Fibroblast of lung (primary cell): ENCODE data around the gene ANK2. TPM values are rescaled to one million over a fixed set of nuclear protein-coding genes. Genes with fewer than 3 reads are reported as not detected.

Experiments
- DNase-seq, 2 donors: peaks; one replicate each; pipeline versions ENCODE4 v3.0.0 to v3.0.0-alpha.2; 2010; ENCODE audit warnings: low read depth in 2 of 2
- H2AFZ ChIP-seq: 2 replicates; pipeline ENCODE4 v1.5.1; 2012; ENCODE audit warnings: low read length, control low read depth, inconsistent platforms
- H3K27ac ChIP-seq: 2 replicates; pipeline ENCODE4 v1.5.1; 2011; ENCODE audit warnings: low read length, control low read depth; ENCODE audit not compliant: insufficient read depth
- H3K27me3 ChIP-seq: 2 replicates; pipeline ENCODE4 v1.5.1; 2011; ENCODE audit warnings: mild to moderate bottlenecking, low read length; ENCODE audit not compliant: control insufficient read depth, insufficient read depth
- H3K36me3 ChIP-seq: 2 replicates; pipeline ENCODE4 v1.5.1; 2011; ENCODE audit warnings: low read length; ENCODE audit not compliant: control insufficient read depth, insufficient read depth
- H3K4me1 ChIP-seq: 2 replicates; pipeline ENCODE4 v1.5.1; 2011; ENCODE audit warnings: low read length; ENCODE audit not compliant: control insufficient read depth, insufficient read depth; ENCODE audit errors: extremely low read depth
- H3K4me2 ChIP-seq: 2 replicates; pipeline ENCODE4 v1.5.1; 2011; ENCODE audit warnings: low read length, control low read depth; ENCODE audit not compliant: insufficient read depth; ENCODE audit errors: extremely low read depth
- H3K4me3 ChIP-seq, 4 experiments: fragments of 200-600 bp in 1 of 4; sonication (generic) in 1 of 4; replicated peaks in 1 of 4; 2 replicates each; pipeline ENCODE4 v1.5.1; 2011 to 2016; ENCODE audit warnings: low read length in 4 of 4, low read depth in 3 of 4, mild to moderate bottlenecking in 3 of 4, control low read depth in 2 of 4, inconsistent platforms in 1 of 4, mixed read lengths in 1 of 4; ENCODE audit not compliant: insufficient read depth in 1 of 4; ENCODE audit errors: control extremely low read depth in 1 of 4
- H3K79me2 ChIP-seq: 2 replicates; pipeline ENCODE4 v1.5.1; 2012; ENCODE audit warnings: mild to moderate bottlenecking, low read length, inconsistent platforms; ENCODE audit not compliant: control insufficient read depth, insufficient read depth
- H3K9ac ChIP-seq: 2 replicates; pipeline ENCODE4 v1.5.1; 2011; ENCODE audit warnings: mild to moderate bottlenecking, low read length, control low read depth; ENCODE audit not compliant: insufficient read depth
- H3K9me3 ChIP-seq: 2 replicates; pipeline ENCODE4 v1.5.1; 2012; ENCODE audit warnings: low read depth, low read length; ENCODE audit not compliant: control insufficient read depth, insufficient read depth
- H4K20me1 ChIP-seq: 2 replicates; pipeline ENCODE4 v1.5.1; 2011; ENCODE audit warnings: low read length; ENCODE audit not compliant: control insufficient read depth, insufficient read depth; ENCODE audit errors: extremely low read depth
- EZH2 ChIP-seq: IDR thresholded peaks from 2 replicates; pipeline ENCODE4 v1.5.1; 2012; ENCODE audit warnings: low read length, control low read depth, mild to moderate bottlenecking; ENCODE audit errors: missing control alignments
- polyA plus RNA-seq, 2 donors: library from polyadenylated mRNA; depleted of rRNA in 1 of 2; stranded (reverse) in 1 of 2; unstranded in 1 of 2; fragments of >200 nt; gene quantifications; 2 replicates each; pipeline ENCODE4 v1.2.1, GENCODE V29; 2011 to 2012; ENCODE audit warnings: missing spikeins in 1 of 2
- total RNA-seq: library from RNA; depleted of rRNA; stranded (reverse); fragments of >200 nt; gene quantifications from 2 replicates; pipeline ENCODE4 v1.2.1, GENCODE V29; 2014
- TF ChIP-seq, protein P1 (sequence below), 2 donors: IDR thresholded peaks in 1 of 2; conservative IDR thresholded peaks in 1 of 2; 1 replicate in 1 of 2; 2 replicates in 1 of 2; pipeline ENCODE4 v1.5.1; 2011 to 2012; ENCODE audit warnings: low read length in 2 of 2, control low read depth in 1 of 2, inconsistent platforms in 1 of 2, low read depth in 1 of 2, mild to moderate bottlenecking in 1 of 2

ANK2 gene
- total and polyA plus RNA-seq, 2 donors (not counting 1 experiment from before 2014, with no cell fraction given) = 10.9 to 95.1 TPM

DNA sequence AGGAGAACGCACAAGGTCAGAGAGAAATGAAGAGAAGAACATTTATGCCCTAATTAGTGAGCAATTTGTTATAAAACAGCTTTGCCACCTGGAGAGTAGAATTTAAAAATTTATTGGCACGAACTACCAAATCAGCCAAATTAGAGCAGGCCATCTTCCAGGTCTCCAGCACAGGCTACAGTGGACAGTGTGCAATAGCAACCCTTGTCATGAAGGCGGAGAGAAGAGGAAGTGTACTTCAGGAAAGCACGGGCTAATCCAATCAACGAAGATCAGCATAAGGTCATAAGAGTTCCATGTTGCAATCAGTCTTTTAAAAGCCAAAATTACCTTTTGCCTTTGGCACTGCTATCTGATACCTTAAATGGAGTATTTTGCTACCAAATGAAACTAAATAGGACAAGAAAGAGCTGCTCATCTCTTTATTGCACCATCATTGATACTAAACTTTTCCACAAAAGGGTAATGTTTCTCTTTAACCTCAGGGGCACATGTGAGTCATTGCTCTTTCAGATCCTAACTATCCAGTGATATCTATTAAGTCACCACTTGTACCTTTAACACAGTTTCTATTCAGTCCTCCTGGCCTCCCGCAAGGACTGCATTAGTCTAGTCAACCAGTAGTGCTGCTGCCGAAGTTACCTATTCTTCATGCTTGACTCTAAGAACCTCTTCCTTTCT, 19.9 kb downstream of the ANK2 start:
- H3K27ac ChIP-seq = no peak overlapping the region
- peak; percentile 3 to 14 for DNase-seq
- H2AFZ ChIP-seq = no peak overlapping the region
- H3K79me2 ChIP-seq = no peaks in the 10 kb centered on the region
- H3K4me3 ChIP-seq = no peak overlapping the region
- H3K9me3 ChIP-seq = no peaks in the 10 kb centered on the region
- TF ChIP-seq, protein P1, sequence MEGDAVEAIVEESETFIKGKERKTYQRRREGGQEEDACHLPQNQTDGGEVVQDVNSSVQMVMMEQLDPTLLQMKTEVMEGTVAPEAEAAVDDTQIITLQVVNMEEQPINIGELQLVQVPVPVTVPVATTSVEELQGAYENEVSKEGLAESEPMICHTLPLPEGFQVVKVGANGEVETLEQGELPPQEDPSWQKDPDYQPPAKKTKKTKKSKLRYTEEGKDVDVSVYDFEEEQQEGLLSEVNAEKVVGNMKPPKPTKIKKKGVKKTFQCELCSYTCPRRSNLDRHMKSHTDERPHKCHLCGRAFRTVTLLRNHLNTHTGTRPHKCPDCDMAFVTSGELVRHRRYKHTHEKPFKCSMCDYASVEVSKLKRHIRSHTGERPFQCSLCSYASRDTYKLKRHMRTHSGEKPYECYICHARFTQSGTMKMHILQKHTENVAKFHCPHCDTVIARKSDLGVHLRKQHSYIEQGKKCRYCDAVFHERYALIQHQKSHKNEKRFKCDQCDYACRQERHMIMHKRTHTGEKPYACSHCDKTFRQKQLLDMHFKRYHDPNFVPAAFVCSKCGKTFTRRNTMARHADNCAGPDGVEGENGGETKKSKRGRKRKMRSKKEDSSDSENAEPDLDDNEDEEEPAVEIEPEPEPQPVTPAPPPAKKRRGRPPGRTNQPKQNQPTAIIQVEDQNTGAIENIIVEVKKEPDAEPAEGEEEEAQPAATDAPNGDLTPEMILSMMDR (conservative IDR thresholded peaks at IDR 0.05 in 1 of 2, IDR thresholded peaks at IDR 0.05 in 1 of 2; ENCODE audit: low read depth in 1 of 2, low read length in 2 of 2) = no peak
- TF ChIP-seq EZH2 = no peak
- H3K27me3 ChIP-seq = peaks cover 1% of the 10 kb centered on the region
- H3K4me2 ChIP-seq = no peak overlapping the region
- H3K36me3 ChIP-seq = no peaks in the 10 kb centered on the region
- H3K9ac ChIP-seq = no peak overlapping the region
- no peaks in the 10 kb centered on the region for H3K4me1 ChIP-seq
- no peaks in the 10 kb centered on the region for H4K20me1 ChIP-seq

DNA sequence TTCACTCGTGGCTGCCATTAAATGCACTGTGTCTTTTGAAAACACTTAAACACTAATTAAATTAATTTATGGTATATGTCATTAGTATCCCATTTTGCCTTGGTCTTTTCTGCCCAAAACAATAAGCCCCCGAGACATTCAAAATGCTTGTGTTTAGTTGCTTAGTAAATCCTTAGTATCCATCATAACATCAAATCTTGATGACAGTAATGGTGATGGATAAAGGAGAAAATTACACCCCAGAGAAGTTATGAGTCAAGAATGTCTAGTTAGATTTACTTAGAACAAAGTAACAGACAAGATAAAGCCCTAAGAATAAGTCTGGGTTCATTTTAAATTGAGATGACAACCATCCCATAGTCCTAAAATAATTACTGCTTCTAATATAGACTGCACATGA, 21.3 kb downstream of the ANK2 start:
- Histone ChIP-seq H3K9ac (no peak overlapping the region), H3K27me3 (no peaks in the 10 kb centered on the region), H3K79me2 (no peaks in the 10 kb centered on the region), H3K4me3 (no peak overlapping the region), H3K4me1 (no peaks in the 10 kb centered on the region), H3K4me2 (no peak overlapping the region), H3K9me3 (no peaks in the 10 kb centered on the region), H3K27ac (no peak overlapping the region), H4K20me1 (no peaks in the 10 kb centered on the region), H3K36me3 (no peaks in the 10 kb centered on the region), H2AFZ (no peak overlapping the region)
- no peak for DNase-seq
- no peak for TF ChIP-seq EZH2
- TF ChIP-seq, protein P1 (conservative IDR thresholded peaks at IDR 0.05 in 1 of 2, IDR thresholded peaks at IDR 0.05 in 1 of 2; ENCODE audit: low read depth in 1 of 2, low read length in 2 of 2) = no peak

DNA sequence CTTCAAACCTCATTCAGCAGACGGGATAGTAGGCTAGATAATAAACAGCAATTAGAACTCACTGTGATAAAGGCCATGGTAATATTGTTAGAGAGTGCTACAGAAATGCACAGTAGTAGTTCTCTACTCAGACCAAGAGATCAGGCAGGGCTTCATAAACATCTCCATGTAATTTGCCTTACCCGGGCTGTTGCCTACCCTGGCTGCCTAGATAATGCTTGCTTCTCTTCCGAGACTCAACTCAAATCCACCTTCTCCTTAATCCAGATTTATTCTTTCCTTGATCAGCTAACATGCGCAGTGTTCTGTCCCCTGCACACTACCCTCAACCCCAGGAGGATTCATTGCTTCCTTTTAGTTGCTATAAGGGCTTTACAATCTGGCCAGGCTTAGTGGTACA, 21.8 kb downstream of the ANK2 start:
- Histone ChIP-seq H3K27ac (no peak overlapping the region), H4K20me1 (no peaks in the 10 kb centered on the region), H2AFZ (no peak overlapping the region), H3K4me3 (no peak overlapping the region), H3K79me2 (no peaks in the 10 kb centered on the region), H3K36me3 (no peaks in the 10 kb centered on the region), H3K27me3 (no peaks in the 10 kb centered on the region), H3K4me2 (no peak overlapping the region), H3K9ac (no peak overlapping the region), H3K4me1 (no peaks in the 10 kb centered on the region), H3K9me3 (no peaks in the 10 kb centered on the region)
- no peak for DNase-seq
- TF ChIP-seq EZH2 = no peak
- TF ChIP-seq, protein P1 (conservative IDR thresholded peaks at IDR 0.05 in 1 of 2, IDR thresholded peaks at IDR 0.05 in 1 of 2; ENCODE audit: low read depth in 1 of 2, low read length in 2 of 2) = no peak
